ENCODE results near the gene REPS1.

DNA sequence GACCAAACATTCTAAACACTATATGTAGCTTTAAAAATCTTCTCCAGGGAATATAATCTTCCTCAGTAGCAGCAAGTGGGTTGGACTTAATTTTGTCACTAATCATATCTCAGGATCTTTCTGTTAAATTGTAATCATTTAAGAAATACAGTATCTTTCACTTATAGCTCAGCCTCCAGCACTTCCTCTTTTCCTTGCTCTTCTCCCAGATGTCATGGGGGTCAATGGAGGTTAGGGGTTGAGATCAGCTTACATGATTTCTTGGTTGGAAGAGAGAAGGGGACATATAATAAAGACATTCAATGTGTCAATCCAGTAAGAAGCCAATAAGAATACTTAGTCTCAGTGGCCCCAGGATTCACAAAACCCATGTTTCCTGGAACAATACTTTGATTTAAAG is 15.7 kb upstream of the REPS1 start:
- TF ChIP-seq, protein P1, sequence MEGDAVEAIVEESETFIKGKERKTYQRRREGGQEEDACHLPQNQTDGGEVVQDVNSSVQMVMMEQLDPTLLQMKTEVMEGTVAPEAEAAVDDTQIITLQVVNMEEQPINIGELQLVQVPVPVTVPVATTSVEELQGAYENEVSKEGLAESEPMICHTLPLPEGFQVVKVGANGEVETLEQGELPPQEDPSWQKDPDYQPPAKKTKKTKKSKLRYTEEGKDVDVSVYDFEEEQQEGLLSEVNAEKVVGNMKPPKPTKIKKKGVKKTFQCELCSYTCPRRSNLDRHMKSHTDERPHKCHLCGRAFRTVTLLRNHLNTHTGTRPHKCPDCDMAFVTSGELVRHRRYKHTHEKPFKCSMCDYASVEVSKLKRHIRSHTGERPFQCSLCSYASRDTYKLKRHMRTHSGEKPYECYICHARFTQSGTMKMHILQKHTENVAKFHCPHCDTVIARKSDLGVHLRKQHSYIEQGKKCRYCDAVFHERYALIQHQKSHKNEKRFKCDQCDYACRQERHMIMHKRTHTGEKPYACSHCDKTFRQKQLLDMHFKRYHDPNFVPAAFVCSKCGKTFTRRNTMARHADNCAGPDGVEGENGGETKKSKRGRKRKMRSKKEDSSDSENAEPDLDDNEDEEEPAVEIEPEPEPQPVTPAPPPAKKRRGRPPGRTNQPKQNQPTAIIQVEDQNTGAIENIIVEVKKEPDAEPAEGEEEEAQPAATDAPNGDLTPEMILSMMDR (IDR thresholded peaks at IDR 0.05; ENCODE audit: low read depth, low read length, poor library complexity, severe bottlenecking) = no peak
- no peak for TF ChIP-seq EZH2phosphoT487 (IDR thresholded peaks at IDR 0.05; ENCODE audit: borderline replicate concordance, low read length)

All from DOHH2 (cell line).